ENCODE data around the gene PTGDR.

DNA sequence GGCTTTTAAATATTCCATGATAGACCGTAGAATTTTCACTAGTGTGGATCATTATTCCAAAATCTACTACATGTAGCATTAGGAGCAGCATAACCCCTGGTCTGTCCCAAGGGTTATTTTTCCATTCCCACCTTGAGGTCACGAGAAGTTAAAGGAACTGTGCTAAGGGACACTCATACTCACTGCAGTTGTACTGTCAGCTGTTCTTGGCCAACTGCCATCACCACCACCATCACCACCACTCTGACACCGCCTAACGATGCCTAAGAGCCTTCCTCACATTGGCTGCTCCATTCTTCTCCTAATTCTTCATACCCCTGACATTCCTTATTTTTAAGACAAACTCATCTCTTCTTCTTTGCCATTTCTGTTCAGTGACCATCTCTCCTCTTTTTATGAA, 13.4 kb upstream of the PTGDR start:
- TF ChIP-seq, protein P1, sequence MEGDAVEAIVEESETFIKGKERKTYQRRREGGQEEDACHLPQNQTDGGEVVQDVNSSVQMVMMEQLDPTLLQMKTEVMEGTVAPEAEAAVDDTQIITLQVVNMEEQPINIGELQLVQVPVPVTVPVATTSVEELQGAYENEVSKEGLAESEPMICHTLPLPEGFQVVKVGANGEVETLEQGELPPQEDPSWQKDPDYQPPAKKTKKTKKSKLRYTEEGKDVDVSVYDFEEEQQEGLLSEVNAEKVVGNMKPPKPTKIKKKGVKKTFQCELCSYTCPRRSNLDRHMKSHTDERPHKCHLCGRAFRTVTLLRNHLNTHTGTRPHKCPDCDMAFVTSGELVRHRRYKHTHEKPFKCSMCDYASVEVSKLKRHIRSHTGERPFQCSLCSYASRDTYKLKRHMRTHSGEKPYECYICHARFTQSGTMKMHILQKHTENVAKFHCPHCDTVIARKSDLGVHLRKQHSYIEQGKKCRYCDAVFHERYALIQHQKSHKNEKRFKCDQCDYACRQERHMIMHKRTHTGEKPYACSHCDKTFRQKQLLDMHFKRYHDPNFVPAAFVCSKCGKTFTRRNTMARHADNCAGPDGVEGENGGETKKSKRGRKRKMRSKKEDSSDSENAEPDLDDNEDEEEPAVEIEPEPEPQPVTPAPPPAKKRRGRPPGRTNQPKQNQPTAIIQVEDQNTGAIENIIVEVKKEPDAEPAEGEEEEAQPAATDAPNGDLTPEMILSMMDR (conservative IDR thresholded peaks at IDR 0.05; ENCODE audit: low read depth in 2 of 2) = no peak
- TF ChIP-seq CREB1 (CRISPR knock-in tag; IDR thresholded peaks at IDR 0.05; ENCODE audit: low read depth) (no peak), EZH2 (IDR thresholded peaks at IDR 0.05; ENCODE audit: low read depth, unreplicated experiment) (no peak), EZH2phosphoT487 (IDR thresholded peaks at IDR 0.05; ENCODE audit: unreplicated experiment) (no peak), POLR2AphosphoS5 (IDR thresholded peaks at IDR 0.05; ENCODE audit: low read depth) (no peak), NANOG (IDR thresholded peaks at IDR 0.05; ENCODE audit: borderline replicate concordance) (no peak)
- TF ChIP-seq, protein P2, sequence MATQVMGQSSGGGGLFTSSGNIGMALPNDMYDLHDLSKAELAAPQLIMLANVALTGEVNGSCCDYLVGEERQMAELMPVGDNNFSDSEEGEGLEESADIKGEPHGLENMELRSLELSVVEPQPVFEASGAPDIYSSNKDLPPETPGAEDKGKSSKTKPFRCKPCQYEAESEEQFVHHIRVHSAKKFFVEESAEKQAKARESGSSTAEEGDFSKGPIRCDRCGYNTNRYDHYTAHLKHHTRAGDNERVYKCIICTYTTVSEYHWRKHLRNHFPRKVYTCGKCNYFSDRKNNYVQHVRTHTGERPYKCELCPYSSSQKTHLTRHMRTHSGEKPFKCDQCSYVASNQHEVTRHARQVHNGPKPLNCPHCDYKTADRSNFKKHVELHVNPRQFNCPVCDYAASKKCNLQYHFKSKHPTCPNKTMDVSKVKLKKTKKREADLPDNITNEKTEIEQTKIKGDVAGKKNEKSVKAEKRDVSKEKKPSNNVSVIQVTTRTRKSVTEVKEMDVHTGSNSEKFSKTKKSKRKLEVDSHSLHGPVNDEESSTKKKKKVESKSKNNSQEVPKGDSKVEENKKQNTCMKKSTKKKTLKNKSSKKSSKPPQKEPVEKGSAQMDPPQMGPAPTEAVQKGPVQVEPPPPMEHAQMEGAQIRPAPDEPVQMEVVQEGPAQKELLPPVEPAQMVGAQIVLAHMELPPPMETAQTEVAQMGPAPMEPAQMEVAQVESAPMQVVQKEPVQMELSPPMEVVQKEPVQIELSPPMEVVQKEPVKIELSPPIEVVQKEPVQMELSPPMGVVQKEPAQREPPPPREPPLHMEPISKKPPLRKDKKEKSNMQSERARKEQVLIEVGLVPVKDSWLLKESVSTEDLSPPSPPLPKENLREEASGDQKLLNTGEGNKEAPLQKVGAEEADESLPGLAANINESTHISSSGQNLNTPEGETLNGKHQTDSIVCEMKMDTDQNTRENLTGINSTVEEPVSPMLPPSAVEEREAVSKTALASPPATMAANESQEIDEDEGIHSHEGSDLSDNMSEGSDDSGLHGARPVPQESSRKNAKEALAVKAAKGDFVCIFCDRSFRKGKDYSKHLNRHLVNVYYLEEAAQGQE (IDR thresholded peaks at IDR 0.05; ENCODE audit: unreplicated experiment) = no peak
- TF ChIP-seq, protein P3, sequence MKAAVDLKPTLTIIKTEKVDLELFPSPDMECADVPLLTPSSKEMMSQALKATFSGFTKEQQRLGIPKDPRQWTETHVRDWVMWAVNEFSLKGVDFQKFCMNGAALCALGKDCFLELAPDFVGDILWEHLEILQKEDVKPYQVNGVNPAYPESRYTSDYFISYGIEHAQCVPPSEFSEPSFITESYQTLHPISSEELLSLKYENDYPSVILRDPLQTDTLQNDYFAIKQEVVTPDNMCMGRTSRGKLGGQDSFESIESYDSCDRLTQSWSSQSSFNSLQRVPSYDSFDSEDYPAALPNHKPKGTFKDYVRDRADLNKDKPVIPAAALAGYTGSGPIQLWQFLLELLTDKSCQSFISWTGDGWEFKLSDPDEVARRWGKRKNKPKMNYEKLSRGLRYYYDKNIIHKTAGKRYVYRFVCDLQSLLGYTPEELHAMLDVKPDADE (IDR thresholded peaks at IDR 0.05) = no peak
- TF ChIP-seq, protein P4, sequence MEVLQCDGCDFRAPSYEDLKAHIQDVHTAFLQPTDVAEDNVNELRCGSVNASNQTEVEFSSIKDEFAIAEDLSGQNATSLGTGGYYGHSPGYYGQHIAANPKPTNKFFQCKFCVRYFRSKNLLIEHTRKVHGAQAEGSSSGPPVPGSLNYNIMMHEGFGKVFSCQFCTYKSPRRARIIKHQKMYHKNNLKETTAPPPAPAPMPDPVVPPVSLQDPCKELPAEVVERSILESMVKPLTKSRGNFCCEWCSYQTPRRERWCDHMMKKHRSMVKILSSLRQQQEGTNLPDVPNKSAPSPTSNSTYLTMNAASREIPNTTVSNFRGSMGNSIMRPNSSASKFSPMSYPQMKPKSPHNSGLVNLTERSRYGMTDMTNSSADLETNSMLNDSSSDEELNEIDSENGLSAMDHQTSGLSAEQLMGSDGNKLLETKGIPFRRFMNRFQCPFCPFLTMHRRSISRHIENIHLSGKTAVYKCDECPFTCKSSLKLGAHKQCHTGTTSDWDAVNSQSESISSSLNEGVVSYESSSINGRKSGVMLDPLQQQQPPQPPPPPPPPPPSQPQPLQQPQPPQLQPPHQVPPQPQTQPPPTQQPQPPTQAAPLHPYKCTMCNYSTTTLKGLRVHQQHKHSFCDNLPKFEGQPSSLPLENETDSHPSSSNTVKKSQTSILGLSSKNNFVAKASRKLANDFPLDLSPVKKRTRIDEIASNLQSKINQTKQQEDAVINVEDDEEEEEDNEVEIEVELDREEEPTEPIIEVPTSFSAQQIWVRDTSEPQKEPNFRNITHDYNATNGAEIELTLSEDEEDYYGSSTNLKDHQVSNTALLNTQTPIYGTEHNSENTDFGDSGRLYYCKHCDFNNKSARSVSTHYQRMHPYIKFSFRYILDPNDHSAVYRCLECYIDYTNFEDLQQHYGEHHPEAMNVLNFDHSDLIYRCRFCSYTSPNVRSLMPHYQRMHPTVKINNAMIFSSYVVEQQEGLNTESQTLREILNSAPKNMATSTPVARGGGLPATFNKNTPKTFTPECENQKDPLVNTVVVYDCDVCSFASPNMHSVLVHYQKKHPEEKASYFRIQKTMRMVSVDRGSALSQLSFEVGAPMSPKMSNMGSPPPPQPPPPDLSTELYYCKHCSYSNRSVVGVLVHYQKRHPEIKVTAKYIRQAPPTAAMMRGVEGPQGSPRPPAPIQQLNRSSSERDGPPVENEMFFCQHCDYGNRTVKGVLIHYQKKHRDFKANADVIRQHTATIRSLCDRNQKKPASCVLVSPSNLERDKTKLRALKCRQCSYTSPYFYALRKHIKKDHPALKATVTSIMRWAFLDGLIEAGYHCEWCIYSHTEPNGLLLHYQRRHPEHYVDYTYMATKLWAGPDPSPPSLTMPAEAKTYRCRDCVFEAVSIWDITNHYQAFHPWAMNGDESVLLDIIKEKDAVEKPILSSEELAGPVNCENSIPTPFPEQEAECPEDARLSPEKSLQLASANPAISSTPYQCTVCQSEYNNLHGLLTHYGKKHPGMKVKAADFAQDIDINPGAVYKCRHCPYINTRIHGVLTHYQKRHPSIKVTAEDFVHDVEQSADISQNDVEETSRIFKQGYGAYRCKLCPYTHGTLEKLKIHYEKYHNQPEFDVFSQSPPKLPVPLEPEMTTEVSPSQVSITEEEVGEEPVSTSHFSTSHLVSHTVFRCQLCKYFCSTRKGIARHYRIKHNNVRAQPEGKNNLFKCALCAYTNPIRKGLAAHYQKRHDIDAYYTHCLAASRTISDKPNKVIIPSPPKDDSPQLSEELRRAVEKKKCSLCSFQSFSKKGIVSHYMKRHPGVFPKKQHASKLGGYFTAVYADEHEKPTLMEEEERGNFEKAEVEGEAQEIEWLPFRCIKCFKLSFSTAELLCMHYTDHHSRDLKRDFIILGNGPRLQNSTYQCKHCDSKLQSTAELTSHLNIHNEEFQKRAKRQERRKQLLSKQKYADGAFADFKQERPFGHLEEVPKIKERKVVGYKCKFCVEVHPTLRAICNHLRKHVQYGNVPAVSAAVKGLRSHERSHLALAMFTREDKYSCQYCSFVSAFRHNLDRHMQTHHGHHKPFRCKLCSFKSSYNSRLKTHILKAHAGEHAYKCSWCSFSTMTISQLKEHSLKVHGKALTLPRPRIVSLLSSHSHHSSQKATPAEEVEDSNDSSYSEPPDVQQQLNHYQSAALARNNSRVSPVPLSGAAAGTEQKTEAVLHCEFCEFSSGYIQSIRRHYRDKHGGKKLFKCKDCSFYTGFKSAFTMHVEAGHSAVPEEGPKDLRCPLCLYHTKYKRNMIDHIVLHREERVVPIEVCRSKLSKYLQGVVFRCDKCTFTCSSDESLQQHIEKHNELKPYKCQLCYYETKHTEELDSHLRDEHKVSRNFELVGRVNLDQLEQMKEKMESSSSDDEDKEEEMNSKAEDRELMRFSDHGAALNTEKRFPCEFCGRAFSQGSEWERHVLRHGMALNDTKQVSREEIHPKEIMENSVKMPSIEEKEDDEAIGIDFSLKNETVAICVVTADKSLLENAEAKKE (CRISPR knock-in tag; IDR thresholded peaks at IDR 0.05) = no peak

Data from GM23338 (cell line).